Kidney epithelial cell (primary cell): Measurements from ENCODE around the gene RPL41. TPM values are rescaled to one million over a fixed set of nuclear protein-coding genes. Genes with fewer than 3 reads are reported as not detected.
A peak's percentile ranks its signal among the peaks of the same experiment; 100 is the strongest.
"Not testable (repeated sequence)": the region's sequence is repeated elsewhere in the genome, so short reads cannot be mapped to it uniquely, and the experiment has no call there.

Source experiments
- DNase-seq: peaks from one replicate; pipeline ENCODE4 v3.0.0-alpha.2; 2010; ENCODE audit warnings: low read depth
- H3K27me3 ChIP-seq: 2 replicates; pipeline ENCODE4 v1.6.0; 2011; ENCODE audit warnings: low read length; ENCODE audit not compliant: control insufficient read depth, insufficient read depth
- H3K36me3 ChIP-seq: 2 replicates; pipeline ENCODE4 v1.5.1; 2011; ENCODE audit warnings: low read length; ENCODE audit not compliant: control insufficient read depth, insufficient read depth
- H3K4me3 ChIP-seq: 2 replicates; pipeline ENCODE4 v1.5.1; 2011; ENCODE audit warnings: low read depth, mild to moderate bottlenecking, control low read depth, low read length
- CTCF ChIP-seq: IDR thresholded peaks from 2 replicates; pipeline ENCODE4 v1.5.1; 2011; ENCODE audit warnings: mild to moderate bottlenecking, moderate library complexity, low read length, control low read depth, inconsistent platforms; ENCODE audit not compliant: insufficient read depth, poor library complexity, severe bottlenecking
- total RNA-seq: library from RNA; depleted of rRNA; stranded (reverse); fragments of >200 nt; gene quantifications from 2 replicates; pipeline ENCODE4 v1.2.3, GENCODE V29; 2015

Gene RPL41
- 2,735 and 3,237 TPM in 2 replicates for total RNA-seq

- no peak for TF ChIP-seq CTCF
- H3K36me3 ChIP-seq, result peaks cover 2% of the 10 kb centered on the region
- H3K27me3 ChIP-seq, result no peaks in the 10 kb centered on the region
- peak; percentile 59 for DNase-seq
- peak within 1 kb of the TSS; percentile 74 for H3K4me3 ChIP-seq
Measured at GRCh38 chr12:56116267-56117081, at the start of gene RPL41. Gene RPL41 (plus strand): TSS chr12:56116633.

GRCh38 chr12:56071648-56072047, 44.8 kb upstream of the RPL41 start:
- no peaks in the 10 kb centered on the region for H3K27me3 ChIP-seq
- H3K36me3 ChIP-seq, result no peaks in the 10 kb centered on the region
- TF ChIP-seq CTCF, result no peak
- DNase-seq, result no peak
- no peak overlapping the region for H3K4me3 ChIP-seq

GRCh38 chr12:56074396-56074795, 42.0 kb upstream of the RPL41 start:
- TF ChIP-seq CTCF, result no peak
- Histone ChIP-seq H3K4me3 (no peak overlapping the region), H3K27me3 (no peaks in the 10 kb centered on the region), H3K36me3 (no peaks in the 10 kb centered on the region)
- no peak for DNase-seq

- DNase-seq, H3K27me3 ChIP-seq, H3K36me3 ChIP-seq, H3K4me3 ChIP-seq: not testable (repeated sequence)
Measured at GRCh38 chr12:56077966-56078365, 38.5 kb upstream of the RPL41 start.

GRCh38 chr12:56078427-56078826, 38.0 kb upstream of the RPL41 start:
- DNase-seq, result no peak
- no peak overlapping the region for H3K4me3 ChIP-seq
- no peak for TF ChIP-seq CTCF
- no peaks in the 10 kb centered on the region for H3K36me3 ChIP-seq
- peaks cover 7% of the 10 kb centered on the region for H3K27me3 ChIP-seq

GRCh38 chr12:56078931-56079722, 37.3 kb upstream of the RPL41 start:
- Histone ChIP-seq H3K4me3 (peak overlapping the region; percentile 50), H3K27me3 (peaks cover 7% of the 10 kb centered on the region), H3K36me3 (no peaks in the 10 kb centered on the region)
- DNase-seq, result peak; percentile 62
- peak; percentile 85 for TF ChIP-seq CTCF
